GM19099 (cell line): ENCODE measurements around the gene PLEKHA3.

ENCODE experiments used
- POLR2A ChIP-seq: IDR thresholded peaks from 3 replicates; pipeline ENCODE4 v1.6.1; 2011; ENCODE audit warnings: low read depth; ENCODE audit not compliant: insufficient read length; ENCODE audit errors: extremely low read depth

PLEKHA3 gene

GRCh38 chr2:178530625-178531142, 50.4 kb downstream of the PLEKHA3 start:
- no peak for TF ChIP-seq POLR2A

- TF ChIP-seq POLR2A = no peak
Observed at GRCh38 chr2:178531168-178531567, 50.9 kb downstream of the PLEKHA3 start.

GRCh38 chr2:178536037-178536436, 55.8 kb downstream of the PLEKHA3 start:
- no peak for TF ChIP-seq POLR2A

GRCh38 chr2:178542161-178542560, 61.9 kb downstream of the PLEKHA3 start:
- TF ChIP-seq POLR2A = no peak

GRCh38 chr2:178542569-178542968, 62.3 kb downstream of the PLEKHA3 start:
- TF ChIP-seq POLR2A = no peak

- TF ChIP-seq POLR2A = no peak
Observed at GRCh38 chr2:178550352-178550751, 70.1 kb downstream of the PLEKHA3 start.

- no peak for TF ChIP-seq POLR2A
Observed at GRCh38 chr2:178553047-178553446, 72.8 kb downstream of the PLEKHA3 start.
